HT-29 (cell line): ENCODE data around the gene RPUSD2. TPM values are rescaled to one million over a fixed set of nuclear protein-coding genes. Genes with fewer than 3 reads are reported as not detected.

ENCODE experiments used
- DNase-seq: peaks from one replicate; pipeline ENCODE4 v3.0.0-alpha.2; 2015; ENCODE audit warnings: low spot score
- small RNA-seq: library from RNA; depleted of rRNA; stranded (forward); fragments of <200 nt; gene quantifications from one replicate; pipeline ENCODE3, GENCODE V24; 2014
- total RNA-seq: library from RNA; depleted of rRNA; stranded (reverse); fragments of >200 nt; shearing (Covaris generic); gene quantifications from 2 replicates; pipeline ENCODE4 v1.2.3, GENCODE V29; 2014; rRNA removed

RPUSD2 gene
- total RNA-seq, 1 experiment from 2014 or later: 26.7 TPM

GRCh38 chr15:40618906-40619305 is 49.8 kb downstream of the RPUSD2 start:
- DNase-seq: no peak

- no peak for DNase-seq
These were observed 54.3 kb downstream of the RPUSD2 start for GRCh38 chr15:40623361-40623760.

Small RNA genes within 50 kb of the gene (small RNA-seq; reads per million reads assigned to genes)
- gene RF00017 (not detected), gene RN7SL376P (not detected), gene RNU6-516P (not detected)

Other genes starting within 250 kb of the RPUSD2 start
- gene INAFM2, start 245.6 kb upstream of the RPUSD2 start, total RNA-seq: 7.9 and 10.2 TPM in 2 replicates
- 15.3 and 16.4 TPM in 2 replicates for gene CCDC9B, start 228.4 kb upstream of the RPUSD2 start, total RNA-seq
- 72.8 and 94.3 TPM in 2 replicates for gene PHGR1, start 218.3 kb upstream of the RPUSD2 start, total RNA-seq
- 0.81 and 1.3 TPM in 2 replicates for gene DISP2, start 211.1 kb upstream of the RPUSD2 start, total RNA-seq
- 58.7 and 72.9 TPM in 2 replicates for gene KNSTRN, start 186.6 kb upstream of the RPUSD2 start, total RNA-seq
- gene IVD, start 163.5 kb upstream of the RPUSD2 start, total RNA-seq: 38.8 and 44.6 TPM in 2 replicates
- 26.6 and 26.7 TPM in 2 replicates for gene BAHD1, start 128.3 kb upstream of the RPUSD2 start, total RNA-seq
- 8.6 and 9.0 TPM in 2 replicates for gene CHST14, start 98.3 kb upstream of the RPUSD2 start, total RNA-seq
- 19.6 and 21.7 TPM in 2 replicates for gene CCDC32, start 4.3 kb upstream of the RPUSD2 start, total RNA-seq
- 13.1 and 17.7 TPM in 2 replicates for gene KNL1, start 24.9 kb downstream of the RPUSD2 start, total RNA-seq
- gene RAD51, start 125.9 kb downstream of the RPUSD2 start, total RNA-seq: 15.7 and 16.1 TPM in 2 replicates
- 33.2 and 35.7 TPM in 2 replicates for gene RMDN3, start 186.0 kb downstream of the RPUSD2 start, total RNA-seq
- 327 and 329 TPM in 2 replicates for gene GCHFR, start 194.8 kb downstream of the RPUSD2 start, total RNA-seq
- gene C15orf62, start 200.7 kb downstream of the RPUSD2 start, total RNA-seq: 8.4 and 12.0 TPM in 2 replicates
- gene ZFYVE19, start 237.8 kb downstream of the RPUSD2 start, total RNA-seq: 66.0 and 68.6 TPM in 2 replicates
- gene DNAJC17, start 238.2 kb downstream of the RPUSD2 start, total RNA-seq: 47.9 and 53.5 TPM in 2 replicates